HG03354 (cell line): ENCODE measurements around the gene FAM200B.
"Not testable (repeated sequence)": the region's sequence is repeated elsewhere in the genome, so short reads cannot be mapped to it uniquely, and the experiment has no call there.

Source experiments
- ATAC-seq: cut with Tn5 transposase; IDR thresholded peaks from one replicate; pipeline ENCODE4 v1.9.1; 2021; ENCODE audit warnings: mild to moderate bottlenecking; ENCODE audit not compliant: unreplicated experiment, poor library complexity, severe bottlenecking

The FAM200B gene

DNA sequence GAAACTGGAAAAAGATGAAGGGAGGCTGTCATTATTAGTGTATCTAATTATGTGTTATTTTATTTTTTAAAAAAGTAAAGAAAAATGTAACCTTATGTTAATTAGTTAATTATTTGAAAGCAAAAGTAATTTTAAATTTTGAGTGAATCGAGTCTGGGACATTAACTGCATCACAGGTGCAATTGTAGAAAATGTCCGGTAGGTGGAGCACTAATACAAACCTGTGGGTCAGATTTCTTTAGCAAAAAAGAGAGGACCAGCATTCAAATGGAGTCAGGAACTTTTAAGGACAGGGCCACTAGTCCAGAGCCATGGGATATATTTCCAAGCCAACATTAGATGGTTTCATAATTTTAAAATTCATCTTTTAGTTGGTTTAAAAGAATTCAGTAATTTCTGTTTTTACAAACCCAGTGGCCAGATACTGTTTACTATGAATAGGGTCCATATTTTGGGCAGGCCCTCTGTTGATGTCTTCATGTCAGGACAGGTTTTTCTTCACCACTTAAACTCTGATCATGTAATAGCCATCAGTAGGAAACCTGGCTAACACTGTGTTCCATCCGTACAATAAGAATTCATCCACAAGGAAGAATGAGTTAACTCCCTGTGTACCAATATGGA lies 48.4 kb downstream of the FAM200B start:
- peak; percentile 82 for ATAC-seq

DNA sequence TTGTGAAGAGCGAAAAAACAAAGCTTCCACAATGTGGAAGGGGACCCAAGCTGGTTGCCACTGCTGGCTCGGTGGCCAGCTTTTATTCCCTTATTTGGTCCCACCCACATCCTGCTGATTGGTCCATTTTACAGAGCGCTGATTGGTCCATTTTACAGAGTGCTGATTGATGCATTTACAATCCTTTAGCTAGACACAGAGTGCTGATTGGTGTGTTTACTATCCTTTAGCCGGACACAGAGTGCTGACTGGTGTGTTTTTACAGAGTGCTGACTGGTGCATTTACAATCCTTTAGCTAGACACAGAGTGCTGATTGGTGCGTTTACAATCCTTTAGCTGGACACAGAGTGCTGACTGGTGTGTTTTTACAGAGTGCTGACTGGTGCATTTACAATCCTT lies 51.4 kb downstream of the FAM200B start:
- ATAC-seq = not testable (repeated sequence)

DNA sequence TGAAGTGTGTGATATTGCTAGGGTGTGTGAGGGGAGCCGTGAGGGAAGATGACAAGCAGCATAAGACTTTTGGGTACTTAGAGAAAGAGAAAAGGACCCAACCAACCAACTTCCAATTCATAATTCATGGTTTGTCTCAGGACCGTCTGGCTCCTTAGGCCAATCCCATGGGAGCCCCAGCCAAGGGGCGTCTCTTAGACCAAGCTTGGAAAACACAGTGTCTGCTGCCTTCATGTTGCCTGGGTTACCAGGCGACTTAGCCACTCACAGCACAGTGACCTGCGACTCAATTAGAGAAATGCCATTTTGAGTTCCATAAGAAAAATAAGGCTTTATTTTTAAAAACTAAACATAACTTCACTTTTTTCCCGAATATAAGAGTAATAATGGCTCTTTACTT lies 53.9 kb downstream of the FAM200B start:
- no peak for ATAC-seq

- ATAC-seq = no peak
These were observed 55.0 kb downstream of the FAM200B start for GRCh38 chr4:15736514-15737050.

DNA sequence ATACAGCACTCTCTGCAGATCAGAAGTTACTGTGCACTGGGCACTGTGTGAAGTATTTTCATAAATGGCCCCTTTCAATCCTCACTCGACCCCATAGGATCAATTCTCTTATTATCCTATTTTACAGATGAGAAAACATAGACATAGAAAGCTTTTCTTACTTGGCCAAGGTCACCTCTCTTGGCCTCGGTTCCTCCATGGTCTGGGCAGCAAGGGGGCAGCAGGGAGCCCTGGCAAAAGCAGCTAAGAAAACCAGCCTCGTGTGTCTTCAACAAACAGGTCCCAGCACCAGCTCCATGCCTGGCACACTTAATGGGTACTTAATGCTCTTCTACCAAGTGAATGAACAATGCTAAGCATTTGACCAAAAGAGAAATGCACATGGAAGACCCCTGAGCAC lies 55.6 kb downstream of the FAM200B start:
- no peak for ATAC-seq

DNA sequence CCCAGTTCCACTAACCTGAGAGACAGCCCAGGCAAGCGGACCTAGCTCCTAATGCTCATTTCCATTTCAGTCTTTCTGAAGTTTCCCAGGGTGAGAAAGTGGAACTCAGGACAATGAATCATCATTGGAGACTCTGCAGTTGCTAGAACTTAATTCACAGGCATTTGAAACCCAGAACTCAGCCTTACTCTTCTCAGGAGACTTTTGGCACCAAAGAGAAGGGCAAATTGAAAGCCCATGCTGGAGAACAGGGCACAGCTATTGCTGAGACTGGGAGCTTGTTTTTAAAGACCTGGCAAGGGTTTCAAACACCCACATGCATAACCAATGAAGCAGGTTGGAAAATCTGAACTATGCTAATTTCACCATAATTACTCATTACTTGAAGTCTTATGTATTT lies 57.2 kb downstream of the FAM200B start:
- no peak for ATAC-seq
